ENCODE measurements around the gene ZNF646. TPM values are rescaled to one million over a fixed set of nuclear protein-coding genes. Genes with fewer than 3 reads are reported as not detected.

The ZNF646 gene
- total and polyA plus RNA-seq, 8 donors, result 3.9 to 12.6 (median 7.0) TPM

GRCh38 chr16:31128711-31129567 lies 54.7 kb downstream of the ZNF646 start:
- Histone ChIP-seq H3K4me3 (no peak overlapping the region), H3K36me3 (peaks cover 0 to 11% (median 6%) of the 10 kb centered on the region in 3 donors), H3K27me3 (no peaks in the 10 kb centered on the region), H3K4me1 (peaks cover 49 to 59% (median 56%) of the 10 kb centered on the region in 3 donors), H3K27ac (peak overlapping the region; percentile 67 to 96 (median 90)), H3K9me3 (no peaks in the 10 kb centered on the region)
- ATAC-seq (peak; percentile 14 to 64 (median 46)), DNase-seq (peak in 5 of 6 donors; percentile 57 to 77 (median 68)), FAIRE-seq (no peak)
- 34 to 35% methylated on average over 14 of the region's 14 CpGs for WGBS, 2 donors
- TF ChIP-seq CTCF (IDR thresholded peaks at IDR 0.05), result no peak
- intact Hi-C loops (cut with DNase I), result no loop called here

- Histone ChIP-seq H3K36me3 (peaks cover 0 to 11% (median 6%) of the 10 kb centered on the region in 3 donors), H3K4me3 (no peak overlapping the region), H3K27ac (peak overlapping the region; percentile 67 to 96 (median 90)), H3K4me1 (peaks cover 49 to 63% (median 56%) of the 10 kb centered on the region in 3 donors), H3K9me3 (no peaks in the 10 kb centered on the region), H3K27me3 (no peaks in the 10 kb centered on the region)
- peak in 4 of 6 donors; percentile 47 to 77 (median 65) for DNase-seq
- TF ChIP-seq CTCF (IDR thresholded peaks at IDR 0.05), result no peak
- intact Hi-C loops (cut with DNase I), result no loop called here
- peak in 2 of 4 donors; percentile 1 to 6 for ATAC-seq
- 45 to 52% methylated on average over 27 to 29 of the region's 29 CpGs for WGBS, 2 donors
- no peak for FAIRE-seq
Measured at GRCh38 chr16:31129568-31130335, 55.5 kb downstream of the ZNF646 start.

- no peak for TF ChIP-seq CTCF (IDR thresholded peaks at IDR 0.05)
- ATAC-seq (peak; percentile 1 to 8 (median 2)), DNase-seq (peak in 4 of 6 donors; percentile 41 to 77 (median 69)), FAIRE-seq (no peak)
- H3K4me3 ChIP-seq, result no peak overlapping the region
- H3K9me3 ChIP-seq, result no peaks in the 10 kb centered on the region
- H3K27me3 ChIP-seq, result no peaks in the 10 kb centered on the region
- peak overlapping the region; percentile 67 to 96 (median 90) for H3K27ac ChIP-seq
- intact Hi-C loops (cut with DNase I), result no loop called here
- 36 to 51% methylated on average over 10 of the region's 10 CpGs for WGBS, 2 donors
- H3K4me1 ChIP-seq, result peaks cover 49 to 63% (median 56%) of the 10 kb centered on the region in 3 donors
- peaks cover 0 to 11% (median 6%) of the 10 kb centered on the region in 3 donors for H3K36me3 ChIP-seq
Measured at GRCh38 chr16:31130336-31130891, 56.2 kb downstream of the ZNF646 start.

GRCh38 chr16:31130899-31131298 lies 56.7 kb downstream of the ZNF646 start:
- H3K36me3 ChIP-seq, result peaks cover 0 to 11% (median 6%) of the 10 kb centered on the region in 3 donors
- H3K4me1 ChIP-seq, result peaks cover 49 to 64% (median 58%) of the 10 kb centered on the region in 3 donors
- DNase-seq, result peak; percentile 84 to 96 (median 95)
- no peak overlapping the region for H3K4me3 ChIP-seq
- intact Hi-C loops (cut with DNase I), result no loop called here
- no peaks in the 10 kb centered on the region for H3K9me3 ChIP-seq
- TF ChIP-seq CTCF (IDR thresholded peaks at IDR 0.05), result no peak
- H3K27ac ChIP-seq, result peak overlapping the region; percentile 67 to 96 (median 90)
- peak; percentile 66 to 78 (median 74) for ATAC-seq
- H3K27me3 ChIP-seq, result no peaks in the 10 kb centered on the region
- WGBS, 2 donors, result 14 to 23% methylated on average over 6 of the region's 6 CpGs
- no peak for FAIRE-seq
